ENCODE measurements around the gene PLEKHG4.

The PLEKHG4 gene, protein sequence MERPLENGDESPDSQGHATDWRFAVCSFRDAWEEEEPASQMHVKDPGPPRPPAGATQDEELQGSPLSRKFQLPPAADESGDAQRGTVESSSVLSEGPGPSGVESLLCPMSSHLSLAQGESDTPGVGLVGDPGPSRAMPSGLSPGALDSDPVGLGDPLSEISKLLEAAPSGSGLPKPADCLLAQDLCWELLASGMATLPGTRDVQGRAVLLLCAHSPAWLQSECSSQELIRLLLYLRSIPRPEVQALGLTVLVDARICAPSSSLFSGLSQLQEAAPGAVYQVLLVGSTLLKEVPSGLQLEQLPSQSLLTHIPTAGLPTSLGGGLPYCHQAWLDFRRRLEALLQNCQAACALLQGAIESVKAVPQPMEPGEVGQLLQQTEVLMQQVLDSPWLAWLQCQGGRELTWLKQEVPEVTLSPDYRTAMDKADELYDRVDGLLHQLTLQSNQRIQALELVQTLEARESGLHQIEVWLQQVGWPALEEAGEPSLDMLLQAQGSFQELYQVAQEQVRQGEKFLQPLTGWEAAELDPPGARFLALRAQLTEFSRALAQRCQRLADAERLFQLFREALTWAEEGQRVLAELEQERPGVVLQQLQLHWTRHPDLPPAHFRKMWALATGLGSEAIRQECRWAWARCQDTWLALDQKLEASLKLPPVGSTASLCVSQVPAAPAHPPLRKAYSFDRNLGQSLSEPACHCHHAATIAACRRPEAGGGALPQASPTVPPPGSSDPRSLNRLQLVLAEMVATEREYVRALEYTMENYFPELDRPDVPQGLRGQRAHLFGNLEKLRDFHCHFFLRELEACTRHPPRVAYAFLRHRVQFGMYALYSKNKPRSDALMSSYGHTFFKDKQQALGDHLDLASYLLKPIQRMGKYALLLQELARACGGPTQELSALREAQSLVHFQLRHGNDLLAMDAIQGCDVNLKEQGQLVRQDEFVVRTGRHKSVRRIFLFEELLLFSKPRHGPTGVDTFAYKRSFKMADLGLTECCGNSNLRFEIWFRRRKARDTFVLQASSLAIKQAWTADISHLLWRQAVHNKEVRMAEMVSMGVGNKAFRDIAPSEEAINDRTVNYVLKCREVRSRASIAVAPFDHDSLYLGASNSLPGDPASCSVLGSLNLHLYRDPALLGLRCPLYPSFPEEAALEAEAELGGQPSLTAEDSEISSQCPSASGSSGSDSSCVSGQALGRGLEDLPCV

DNA sequence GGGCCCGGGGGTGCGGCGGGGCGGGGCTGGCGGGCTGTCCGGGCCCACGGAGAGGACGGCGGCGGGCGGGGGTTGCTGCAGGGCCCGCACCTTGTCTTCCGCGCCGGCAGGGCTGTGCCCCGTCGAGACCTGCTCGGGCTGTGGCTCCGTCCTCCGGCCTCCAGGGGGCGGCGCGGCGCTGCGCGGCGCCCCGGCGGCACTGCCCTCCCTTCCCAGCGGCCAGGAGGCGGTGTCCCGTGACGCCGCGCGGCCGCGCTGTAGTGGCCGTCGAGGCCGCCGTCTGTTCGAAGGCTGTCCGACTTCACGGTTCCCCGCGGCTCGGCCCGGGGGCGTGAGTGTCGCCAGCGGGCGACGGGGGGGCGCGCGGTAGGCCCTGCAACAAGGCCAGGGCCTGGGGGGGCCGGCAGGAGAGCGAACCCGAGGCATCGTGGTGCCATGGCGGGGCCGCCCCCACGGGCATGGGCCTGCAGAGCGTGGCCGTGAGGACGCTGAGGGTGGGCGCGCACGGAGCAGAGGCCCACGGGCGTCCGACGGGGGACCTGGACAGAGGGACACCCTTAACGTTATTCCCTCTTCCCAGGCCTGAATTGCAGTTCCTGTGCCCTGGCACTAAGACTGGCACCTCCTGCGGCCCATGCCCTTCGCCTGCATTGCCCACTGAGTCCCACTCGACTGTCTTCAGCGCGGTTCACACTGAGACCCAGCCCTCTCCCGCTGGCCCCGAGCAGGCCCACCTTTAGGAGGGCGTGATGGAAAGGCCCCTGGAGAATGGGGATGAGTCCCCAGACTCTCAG lies at the start of gene PLEKHG4:
PLEKHG4 (plus strand) TSS at position 237 of the 794 bp plus-strand sequence; CDS start at position 750, 513 bp downstream.
- DNase-seq (ENCODE audit: low spot score): peak; percentile 91

- no peak for DNase-seq (ENCODE audit: low spot score)
These were observed 49.2 kb upstream of the PLEKHG4 start for GRCh38 chr16:67229906-67230808.

GRCh38 chr16:67230809-67231660 lies 48.3 kb upstream of the PLEKHG4 start:
- no peak for DNase-seq (ENCODE audit: low spot score)

GRCh38 chr16:67233596-67233995 lies 45.7 kb upstream of the PLEKHG4 start:
- DNase-seq (ENCODE audit: low spot score): no peak

- DNase-seq (ENCODE audit: low spot score): no peak
These were observed 45.1 kb upstream of the PLEKHG4 start for GRCh38 chr16:67234180-67234597.

DNA sequence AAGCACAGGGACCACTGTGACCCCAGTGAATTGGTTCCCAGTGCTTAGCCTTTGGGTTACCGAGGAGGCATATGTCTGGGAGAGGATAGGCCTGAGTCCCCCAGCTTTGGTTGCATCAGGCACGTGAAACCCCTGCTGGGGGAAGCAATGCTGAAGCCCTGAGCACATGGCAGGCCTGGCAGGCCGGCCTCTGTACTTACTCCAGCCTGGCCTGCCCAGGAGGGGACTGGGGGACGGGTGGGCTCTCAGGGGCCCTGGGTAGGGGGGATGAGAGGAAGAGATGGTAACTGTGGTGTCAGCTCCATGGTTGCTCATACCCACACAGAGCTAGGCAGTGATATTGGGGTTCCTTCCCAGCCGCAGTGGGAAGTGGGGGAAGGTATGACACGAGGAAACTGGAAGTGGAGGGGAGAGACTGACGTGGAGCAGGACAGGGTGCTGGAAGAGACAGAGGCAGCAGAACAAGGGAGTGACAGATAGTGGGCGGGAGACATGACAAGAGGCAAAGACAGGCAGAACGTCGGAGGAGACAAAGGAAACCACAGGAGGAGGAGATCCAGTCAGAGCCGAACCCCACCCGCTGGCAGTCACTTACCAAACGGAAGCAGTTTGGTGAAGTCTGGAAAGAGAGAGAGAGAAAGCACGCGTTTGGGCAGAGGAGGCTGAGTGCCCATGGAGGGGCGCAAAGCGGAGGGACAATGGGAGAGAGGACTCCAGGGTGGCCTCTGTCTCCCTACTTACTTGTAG lies 43.3 kb upstream of the PLEKHG4 start:
- DNase-seq (ENCODE audit: low spot score): no peak

- DNase-seq (ENCODE audit: low spot score): peak; percentile 75
These were observed 42.6 kb upstream of the PLEKHG4 start for GRCh38 chr16:67236563-67237395.

- no peak for DNase-seq (ENCODE audit: low spot score)
These were observed 41.7 kb upstream of the PLEKHG4 start for GRCh38 chr16:67237396-67238277.

- DNase-seq (ENCODE audit: low spot score): no peak
These were observed 41.1 kb upstream of the PLEKHG4 start for GRCh38 chr16:67238278-67238575.

- no peak for DNase-seq (ENCODE audit: low spot score)
These were observed 40.4 kb upstream of the PLEKHG4 start for GRCh38 chr16:67238806-67239470.

- DNase-seq (ENCODE audit: low spot score): no peak
These were observed 38.8 kb upstream of the PLEKHG4 start for GRCh38 chr16:67240506-67240905.

DNA sequence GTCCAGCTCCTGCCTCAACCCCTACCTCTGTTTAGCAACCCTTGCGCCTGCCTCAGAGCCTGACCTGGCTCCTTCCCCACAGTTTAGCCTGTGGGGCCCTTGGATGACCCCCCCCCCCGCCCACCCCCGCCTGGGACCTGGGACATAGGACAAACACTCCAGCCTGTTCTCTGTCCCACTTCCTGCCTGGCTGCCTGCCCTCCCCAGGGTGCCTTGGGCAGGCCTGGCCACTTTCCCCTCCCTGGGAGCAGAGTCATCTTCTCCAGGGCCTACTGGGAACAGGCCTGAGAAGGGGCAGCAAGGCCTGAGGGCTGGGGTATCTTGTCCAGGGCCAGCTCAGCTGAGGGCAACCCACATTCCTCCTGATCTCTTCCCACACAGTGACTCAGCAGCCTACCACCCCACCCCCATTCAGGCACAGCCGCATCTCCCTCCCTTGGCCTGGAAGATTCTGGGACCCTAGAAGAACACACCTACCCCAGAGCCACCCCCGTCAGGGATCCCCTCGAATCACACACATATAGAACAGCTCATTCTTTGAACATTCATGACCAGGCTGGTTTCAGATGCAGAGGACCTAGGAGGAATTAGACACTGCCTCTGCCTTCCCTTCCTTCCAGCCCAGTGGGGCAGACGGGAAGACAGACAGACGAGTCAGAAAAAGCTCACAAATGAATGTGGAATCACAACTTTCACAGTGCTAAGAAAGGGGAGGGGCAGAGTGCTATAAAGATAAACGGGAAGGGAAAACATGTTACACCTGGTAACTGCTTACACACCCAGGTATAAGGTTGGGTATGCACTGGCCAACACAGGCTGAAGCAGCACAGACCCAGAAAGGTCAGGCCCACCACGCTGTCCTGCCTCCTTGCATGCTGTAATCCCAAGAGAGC lies 38.1 kb upstream of the PLEKHG4 start:
- no peak for DNase-seq (ENCODE audit: low spot score)

DNA sequence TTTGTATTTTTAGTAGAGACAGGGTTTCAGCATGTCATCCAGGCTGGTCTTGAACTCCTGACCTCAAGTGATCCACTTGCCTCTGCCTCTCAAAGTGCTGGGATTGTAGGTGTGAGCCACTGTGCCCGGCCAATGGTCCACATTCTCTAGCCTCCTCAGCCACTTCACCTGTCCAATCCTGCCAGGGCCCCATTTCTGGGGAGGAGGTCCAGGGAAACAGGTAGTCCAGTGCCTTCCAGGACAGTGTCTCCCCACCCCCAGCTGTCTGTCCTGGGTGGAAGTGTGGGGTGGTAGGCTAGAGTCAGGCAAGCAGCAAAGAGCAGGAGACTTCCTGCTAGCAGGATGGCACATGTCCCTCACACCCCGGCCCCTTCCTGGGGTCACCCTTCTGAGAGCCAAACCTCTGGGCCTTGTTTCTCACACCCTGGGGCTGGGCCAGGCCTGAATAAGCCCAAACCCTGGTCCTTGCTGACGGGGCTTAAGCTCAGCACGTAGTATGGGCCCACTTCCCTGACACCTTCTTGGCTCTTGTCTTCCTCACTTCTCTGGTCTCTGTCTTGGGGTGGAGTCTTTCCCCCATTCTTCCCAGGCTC lies 37.1 kb upstream of the PLEKHG4 start:
- no peak for DNase-seq (ENCODE audit: low spot score)

DNA sequence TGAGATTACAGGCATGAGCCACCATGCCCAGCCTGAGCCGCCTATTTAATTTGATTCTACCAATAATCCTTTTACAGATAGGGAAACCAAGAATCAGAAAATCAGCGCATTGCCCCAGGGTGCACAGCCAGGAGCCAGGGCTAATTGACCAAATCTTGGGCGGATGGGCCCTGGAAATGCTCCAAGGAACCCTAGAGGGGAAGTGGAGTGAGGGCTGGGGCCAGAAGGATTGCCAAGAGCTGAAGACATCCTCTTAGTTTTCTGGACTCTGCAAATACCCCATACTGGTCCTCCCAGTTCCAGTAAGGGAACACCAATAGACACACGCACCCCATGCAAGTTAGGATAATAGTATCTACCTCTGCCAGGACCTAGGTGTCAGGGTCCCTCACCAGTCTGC lies 35.9 kb upstream of the PLEKHG4 start:
- DNase-seq (ENCODE audit: low spot score): no peak

Measured in germinal center (tissue), 1 donor.